ENCODE results near the gene TRPM3. TPM values are rescaled to one million over a fixed set of nuclear protein-coding genes. Genes with fewer than 3 reads are reported as not detected.

TRPM3 gene
- total RNA-seq, 1 experiment from 2014 or later: 2.0 TPM

- Histone ChIP-seq H3K36me3 (replicated peaks; ENCODE audit: control insufficient read depth, insufficient read depth, low read length) (no peaks in the 10 kb centered on the region), H3K27me3 (ENCODE audit: control insufficient read depth, insufficient read depth, low read length) (no peaks in the 10 kb centered on the region), H3K4me3 (ENCODE audit: insufficient read depth, low read depth, low read length) (peak overlapping the region; percentile 43)
- DNase-seq: peak; percentile 15
These were observed 747 bp downstream of the TRPM3 start for GRCh38 chr9:71120501-71121247.

GRCh38 chr9:71119746-71120145, 1.7 kb downstream of the TRPM3 start:
- Histone ChIP-seq H3K36me3 (replicated peaks; ENCODE audit: control insufficient read depth, insufficient read depth, low read length) (no peaks in the 10 kb centered on the region), H3K27me3 (ENCODE audit: control insufficient read depth, insufficient read depth, low read length) (no peaks in the 10 kb centered on the region), H3K4me3 (ENCODE audit: insufficient read depth, low read depth, low read length) (no peak overlapping the region)
- no peak for DNase-seq

GRCh38 chr9:71118324-71118723, 3.1 kb downstream of the TRPM3 start:
- Histone ChIP-seq H3K27me3 (ENCODE audit: control insufficient read depth, insufficient read depth, low read length) (no peaks in the 10 kb centered on the region), H3K36me3 (replicated peaks; ENCODE audit: control insufficient read depth, insufficient read depth, low read length) (no peaks in the 10 kb centered on the region), H3K4me3 (ENCODE audit: insufficient read depth, low read depth, low read length) (no peak overlapping the region)
- no peak for DNase-seq

GRCh38 chr9:71115448-71115975, 5.9 kb downstream of the TRPM3 start:
- H3K36me3 ChIP-seq (replicated peaks; ENCODE audit: control insufficient read depth, insufficient read depth, low read length): no peaks in the 10 kb centered on the region
- no peaks in the 10 kb centered on the region for H3K27me3 ChIP-seq (ENCODE audit: control insufficient read depth, insufficient read depth, low read length)
- no peak overlapping the region for H3K4me3 ChIP-seq (ENCODE audit: insufficient read depth, low read depth, low read length)
- DNase-seq: no peak

GRCh38 chr9:71112866-71113265, 8.6 kb downstream of the TRPM3 start:
- no peak for DNase-seq
- no peaks in the 10 kb centered on the region for H3K36me3 ChIP-seq (replicated peaks; ENCODE audit: control insufficient read depth, insufficient read depth, low read length)

GRCh38 chr9:71108937-71109336, 12.5 kb downstream of the TRPM3 start:
- H3K36me3 ChIP-seq (replicated peaks; ENCODE audit: control insufficient read depth, insufficient read depth, low read length): no peaks in the 10 kb centered on the region
- DNase-seq: no peak
- H3K27me3 ChIP-seq (ENCODE audit: control insufficient read depth, insufficient read depth, low read length): no peaks in the 10 kb centered on the region
- H3K4me3 ChIP-seq (ENCODE audit: insufficient read depth, low read depth, low read length): no peak overlapping the region

More at GRCh38 chr9:71112866-71113265, 8.6 kb downstream of the TRPM3 start:
- H3K27me3 ChIP-seq (ENCODE audit: control insufficient read depth, insufficient read depth, low read length): no peaks in the 10 kb centered on the region
- H3K4me3 ChIP-seq (ENCODE audit: insufficient read depth, low read depth, low read length): no peak overlapping the region

- no peak for DNase-seq
- Histone ChIP-seq H3K36me3 (replicated peaks; ENCODE audit: control insufficient read depth, insufficient read depth, low read length) (no peaks in the 10 kb centered on the region), H3K27me3 (ENCODE audit: control insufficient read depth, insufficient read depth, low read length) (no peaks in the 10 kb centered on the region), H3K4me3 (ENCODE audit: insufficient read depth, low read depth, low read length) (no peak overlapping the region)
These were observed 14.4 kb downstream of the TRPM3 start for GRCh38 chr9:71106992-71107391.

GRCh38 chr9:71105192-71105591, 16.2 kb downstream of the TRPM3 start:
- no peaks in the 10 kb centered on the region for H3K36me3 ChIP-seq (replicated peaks; ENCODE audit: control insufficient read depth, insufficient read depth, low read length)
- H3K4me3 ChIP-seq (ENCODE audit: insufficient read depth, low read depth, low read length): no peak overlapping the region
- no peaks in the 10 kb centered on the region for H3K27me3 ChIP-seq (ENCODE audit: control insufficient read depth, insufficient read depth, low read length)
- no peak for DNase-seq

GRCh38 chr9:71098801-71099200, 22.6 kb downstream of the TRPM3 start:
- H3K36me3 ChIP-seq (replicated peaks; ENCODE audit: control insufficient read depth, insufficient read depth, low read length): no peaks in the 10 kb centered on the region
- no peak for DNase-seq
- H3K27me3 ChIP-seq (ENCODE audit: control insufficient read depth, insufficient read depth, low read length): no peaks in the 10 kb centered on the region
- H3K4me3 ChIP-seq (ENCODE audit: insufficient read depth, low read depth, low read length): no peak overlapping the region

GRCh38 chr9:71097671-71098070, 23.8 kb downstream of the TRPM3 start:
- H3K4me3 ChIP-seq (ENCODE audit: insufficient read depth, low read depth, low read length): no peak overlapping the region
- DNase-seq: no peak
- H3K27me3 ChIP-seq (ENCODE audit: control insufficient read depth, insufficient read depth, low read length): no peaks in the 10 kb centered on the region
- H3K36me3 ChIP-seq (replicated peaks; ENCODE audit: control insufficient read depth, insufficient read depth, low read length): no peaks in the 10 kb centered on the region

GRCh38 chr9:71096421-71097108, 24.9 kb downstream of the TRPM3 start:
- no peak for DNase-seq
- Histone ChIP-seq H3K27me3 (ENCODE audit: control insufficient read depth, insufficient read depth, low read length) (no peaks in the 10 kb centered on the region), H3K4me3 (ENCODE audit: insufficient read depth, low read depth, low read length) (no peak overlapping the region), H3K36me3 (replicated peaks; ENCODE audit: control insufficient read depth, insufficient read depth, low read length) (no peaks in the 10 kb centered on the region)

GRCh38 chr9:71094708-71095251, 26.6 kb downstream of the TRPM3 start:
- no peaks in the 10 kb centered on the region for H3K27me3 ChIP-seq (ENCODE audit: control insufficient read depth, insufficient read depth, low read length)
- no peak for DNase-seq
- no peaks in the 10 kb centered on the region for H3K36me3 ChIP-seq (replicated peaks; ENCODE audit: control insufficient read depth, insufficient read depth, low read length)
- no peak overlapping the region for H3K4me3 ChIP-seq (ENCODE audit: insufficient read depth, low read depth, low read length)

GRCh38 chr9:71090896-71091295, 30.5 kb downstream of the TRPM3 start:
- Histone ChIP-seq H3K4me3 (ENCODE audit: insufficient read depth, low read depth, low read length) (no peak overlapping the region), H3K36me3 (replicated peaks; ENCODE audit: control insufficient read depth, insufficient read depth, low read length) (no peaks in the 10 kb centered on the region), H3K27me3 (ENCODE audit: control insufficient read depth, insufficient read depth, low read length) (no peaks in the 10 kb centered on the region)
- no peak for DNase-seq

GRCh38 chr9:71079451-71079850, 42.0 kb downstream of the TRPM3 start:
- DNase-seq: no peak

GRCh38 chr9:71076096-71076495, 45.3 kb downstream of the TRPM3 start:
- no peaks in the 10 kb centered on the region for H3K27me3 ChIP-seq (ENCODE audit: control insufficient read depth, insufficient read depth, low read length)
- no peak for DNase-seq
- H3K4me3 ChIP-seq (ENCODE audit: insufficient read depth, low read depth, low read length): no peak overlapping the region
- no peaks in the 10 kb centered on the region for H3K36me3 ChIP-seq (replicated peaks; ENCODE audit: control insufficient read depth, insufficient read depth, low read length)

More at GRCh38 chr9:71079451-71079850, 42.0 kb downstream of the TRPM3 start:
- H3K4me3 ChIP-seq (ENCODE audit: insufficient read depth, low read depth, low read length): no peak overlapping the region
- H3K36me3 ChIP-seq (replicated peaks; ENCODE audit: control insufficient read depth, insufficient read depth, low read length): no peaks in the 10 kb centered on the region
- no peaks in the 10 kb centered on the region for H3K27me3 ChIP-seq (ENCODE audit: control insufficient read depth, insufficient read depth, low read length)

All from H7 (cell line).